ENCODE results near the gene KHDC4.
"Not testable (repeated sequence)": the region's sequence is repeated elsewhere in the genome, so short reads cannot be mapped to it uniquely, and the experiment has no call there.

The KHDC4 gene

DNA sequence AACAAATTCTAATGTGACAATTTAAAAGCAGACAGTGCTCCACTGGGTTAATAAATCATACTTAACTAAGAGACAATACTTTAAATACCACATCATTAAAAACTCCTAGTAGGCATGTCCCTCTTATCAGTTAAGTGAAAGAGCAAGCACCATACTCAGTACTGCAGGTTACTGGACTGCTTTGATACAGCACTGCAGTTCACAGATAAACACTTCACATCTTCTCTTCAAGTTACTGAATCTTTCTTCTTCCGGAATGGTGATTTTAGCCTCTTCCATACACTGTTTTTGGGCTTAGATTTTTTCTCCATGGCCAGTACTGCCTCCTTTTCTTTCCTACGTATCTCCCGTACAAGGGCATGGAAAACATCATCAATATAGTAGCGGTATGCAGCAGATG is 34.1 kb downstream of the KHDC4 start:
- no peaks in the 10 kb centered on the region for H3K4me1 ChIP-seq
- no peak overlapping the region for H2AFZ ChIP-seq
- H3K27me3 ChIP-seq (ENCODE audit: control insufficient read depth, insufficient read depth, low read length): no peaks in the 10 kb centered on the region
- no peaks in the 10 kb centered on the region for H3K79me2 ChIP-seq
- H3K27ac ChIP-seq: no peak overlapping the region
- no peaks in the 10 kb centered on the region for H3K36me3 ChIP-seq (ENCODE audit: control insufficient read depth, insufficient read depth, low read length)
- H3K9ac ChIP-seq: no peak overlapping the region
- H3K9me3 ChIP-seq (ENCODE audit: control insufficient read depth, low read length): no peaks in the 10 kb centered on the region
- H3K4me3 ChIP-seq (ENCODE audit: low read depth, low read length): no peak overlapping the region
- TF ChIP-seq CTCF (IDR thresholded peaks at IDR 0.05): no peak
- no peak overlapping the region for H3K4me2 ChIP-seq (ENCODE audit: low read length)

DNA sequence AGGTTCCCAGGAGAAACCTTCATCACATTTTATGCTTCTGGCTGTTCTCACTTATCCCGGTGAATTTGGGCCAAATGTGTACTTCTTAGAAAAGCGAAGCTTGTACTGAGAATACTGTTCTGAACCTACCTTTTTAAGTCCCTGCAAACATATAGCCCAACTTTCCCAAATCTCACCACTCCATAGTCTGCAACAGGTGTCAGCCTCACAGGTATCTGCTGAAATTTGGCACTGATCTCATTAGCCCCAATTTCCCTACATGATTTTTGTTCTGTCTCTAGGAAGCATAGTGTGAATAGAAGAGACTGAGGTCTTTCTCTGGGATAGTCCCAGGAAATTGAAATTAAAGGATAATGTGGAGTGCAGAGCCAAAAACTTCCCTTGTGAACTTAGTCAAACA is 34.5 kb downstream of the KHDC4 start:
- TF ChIP-seq CTCF (IDR thresholded peaks at IDR 0.05): no peak
- Histone ChIP-seq H3K4me1 (no peaks in the 10 kb centered on the region), H3K36me3 (ENCODE audit: control insufficient read depth, insufficient read depth, low read length) (no peaks in the 10 kb centered on the region), H3K4me2 (ENCODE audit: low read length) (no peak overlapping the region), H3K27me3 (ENCODE audit: control insufficient read depth, insufficient read depth, low read length) (no peaks in the 10 kb centered on the region), H3K79me2 (no peaks in the 10 kb centered on the region), H3K9ac (no peak overlapping the region), H3K9me3 (ENCODE audit: control insufficient read depth, low read length) (no peaks in the 10 kb centered on the region), H3K27ac (no peak overlapping the region), H3K4me3 (ENCODE audit: low read depth, low read length) (no peak overlapping the region), H2AFZ (no peak overlapping the region)

DNA sequence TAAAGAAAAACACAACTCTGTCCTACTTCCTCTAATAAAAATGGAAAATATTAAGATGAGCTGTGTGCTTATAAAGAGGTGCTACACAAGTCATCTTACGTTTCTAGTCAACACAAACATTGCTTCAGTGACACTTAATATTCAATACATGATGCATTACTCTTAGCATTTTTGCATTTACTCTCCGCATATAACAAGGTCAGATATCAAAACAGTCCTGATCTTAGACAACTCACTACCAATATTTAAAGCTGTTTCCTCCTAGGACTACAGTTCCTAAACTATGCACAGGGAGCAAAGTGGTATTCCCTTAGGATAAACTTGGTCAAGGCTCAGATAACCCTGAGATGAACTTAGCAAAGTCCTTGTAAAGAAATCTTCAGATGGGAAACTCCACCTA is 35.3 kb downstream of the KHDC4 start:
- Histone ChIP-seq H3K27me3 (ENCODE audit: control insufficient read depth, insufficient read depth, low read length) (no peaks in the 10 kb centered on the region), H3K27ac (no peak overlapping the region), H2AFZ (no peak overlapping the region), H3K36me3 (ENCODE audit: control insufficient read depth, insufficient read depth, low read length) (no peaks in the 10 kb centered on the region), H3K79me2 (no peaks in the 10 kb centered on the region), H3K9ac (no peak overlapping the region), H3K4me2 (ENCODE audit: low read length) (no peak overlapping the region), H3K4me1 (no peaks in the 10 kb centered on the region), H3K4me3 (ENCODE audit: low read depth, low read length) (no peak overlapping the region), H3K9me3 (ENCODE audit: control insufficient read depth, low read length) (no peaks in the 10 kb centered on the region)
- TF ChIP-seq CTCF (IDR thresholded peaks at IDR 0.05): no peak

GRCh38 chr1:155897746-155898145 is 36.5 kb downstream of the KHDC4 start:
- no peak for TF ChIP-seq CTCF (IDR thresholded peaks at IDR 0.05)
- H2AFZ ChIP-seq: no peak overlapping the region
- no peaks in the 10 kb centered on the region for H3K79me2 ChIP-seq
- H3K36me3 ChIP-seq (ENCODE audit: control insufficient read depth, insufficient read depth, low read length): no peaks in the 10 kb centered on the region
- no peak overlapping the region for H3K4me3 ChIP-seq (ENCODE audit: low read depth, low read length)
- H3K4me2 ChIP-seq (ENCODE audit: low read length): no peak overlapping the region
- H3K27ac ChIP-seq: no peak overlapping the region
- H3K27me3 ChIP-seq (ENCODE audit: control insufficient read depth, insufficient read depth, low read length): no peaks in the 10 kb centered on the region
- H3K4me1 ChIP-seq: no peaks in the 10 kb centered on the region
- no peak overlapping the region for H3K9ac ChIP-seq
- no peaks in the 10 kb centered on the region for H3K9me3 ChIP-seq (ENCODE audit: control insufficient read depth, low read length)

DNA sequence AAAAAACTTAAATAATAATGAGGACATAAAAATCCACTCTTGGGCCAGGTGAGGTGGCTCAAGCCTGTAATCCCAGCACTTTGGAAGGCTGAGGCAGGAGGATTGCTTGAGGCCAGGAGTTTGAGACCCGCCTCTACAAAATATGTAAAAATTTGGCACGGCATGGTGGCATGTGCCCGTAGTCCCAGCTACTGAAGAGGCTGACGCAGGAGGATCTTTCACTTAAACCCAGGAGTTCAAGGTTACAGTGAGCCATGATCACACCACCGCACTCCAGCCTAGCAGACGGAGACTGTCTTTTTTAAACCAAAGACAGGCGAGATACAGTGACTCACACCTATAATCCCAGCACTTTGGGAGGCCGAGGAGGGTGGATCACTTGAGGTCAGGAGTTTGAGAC is 37.7 kb downstream of the KHDC4 start:
- not testable (repeated sequence) for H3K9me3 ChIP-seq (ENCODE audit: control insufficient read depth, low read length); H3K36me3 ChIP-seq (ENCODE audit: control insufficient read depth, insufficient read depth, low read length); H3K4me3 ChIP-seq (ENCODE audit: low read depth, low read length)

GRCh38 chr1:155895617-155896016 is 38.6 kb downstream of the KHDC4 start:
- not testable (repeated sequence) for H3K9ac ChIP-seq; H3K27ac ChIP-seq; H3K9me3 ChIP-seq (ENCODE audit: control insufficient read depth, low read length); H2AFZ ChIP-seq; H3K36me3 ChIP-seq (ENCODE audit: control insufficient read depth, insufficient read depth, low read length); H3K4me3 ChIP-seq (ENCODE audit: low read depth, low read length); H3K4me2 ChIP-seq (ENCODE audit: low read length); H3K79me2 ChIP-seq; H3K27me3 ChIP-seq (ENCODE audit: control insufficient read depth, insufficient read depth, low read length); H3K4me1 ChIP-seq

More for the DNA sequence above, 37.7 kb downstream of the KHDC4 start:
- not testable (repeated sequence) for H3K9ac ChIP-seq; H2AFZ ChIP-seq; H3K79me2 ChIP-seq; H3K4me2 ChIP-seq (ENCODE audit: low read length); H3K4me1 ChIP-seq; H3K27ac ChIP-seq; H3K27me3 ChIP-seq (ENCODE audit: control insufficient read depth, insufficient read depth, low read length)
